Mesothelial cell of epicardium (in vitro differentiated cells): ENCODE data around the gene PDZD4. TPM values are rescaled to one million over a fixed set of nuclear protein-coding genes. Genes with fewer than 3 reads are reported as not detected.

Experiments
- DNase-seq, 2 experiments: peaks; one replicate each; pipeline ENCODE4 v3.0.0; 2021; ENCODE audit warnings: low spot score in 2 of 2; ENCODE audit not compliant: unreplicated experiment in 2 of 2
- H3K27ac Mint-ChIP-seq: 2 replicates; pipeline ENCODE4 v1.8.0; 2021; ENCODE audit warnings: mixed read lengths
- H3K27me3 Mint-ChIP-seq: 2 replicates; pipeline ENCODE4 v1.8.0; 2021; ENCODE audit warnings: low read depth, mixed read lengths
- H3K36me3 Mint-ChIP-seq: 2 replicates; pipeline ENCODE4 v1.8.0; 2021; ENCODE audit warnings: mixed read lengths
- H3K4me1 Mint-ChIP-seq: 2 replicates; pipeline ENCODE4 v1.8.0; 2021; ENCODE audit warnings: mixed read lengths
- H3K4me3 Mint-ChIP-seq: 2 replicates; pipeline ENCODE4 v1.8.0; 2021; ENCODE audit warnings: mild to moderate bottlenecking, moderate library complexity, mixed read lengths
- H3K9me3 Mint-ChIP-seq: 2 replicates; pipeline ENCODE4 v1.8.0; 2021; ENCODE audit warnings: mixed read lengths
- total RNA-seq: library from RNA; stranded (reverse); gene quantifications from 3 replicates; pipeline ENCODE4 v1.2.1, GENCODE V29; 2021
- TF ChIP-seq, protein P1 (sequence below): fragments of 200-600 bp; sonication (generic); IDR thresholded peaks from one replicate; pipeline ENCODE4 v1.5.0; 2021; ENCODE audit warnings: antibody characterized with exemption; ENCODE audit not compliant: unreplicated experiment

Gene PDZD4
- total RNA-seq, 1 donor from 2014 or later = 7.6 TPM

DNA sequence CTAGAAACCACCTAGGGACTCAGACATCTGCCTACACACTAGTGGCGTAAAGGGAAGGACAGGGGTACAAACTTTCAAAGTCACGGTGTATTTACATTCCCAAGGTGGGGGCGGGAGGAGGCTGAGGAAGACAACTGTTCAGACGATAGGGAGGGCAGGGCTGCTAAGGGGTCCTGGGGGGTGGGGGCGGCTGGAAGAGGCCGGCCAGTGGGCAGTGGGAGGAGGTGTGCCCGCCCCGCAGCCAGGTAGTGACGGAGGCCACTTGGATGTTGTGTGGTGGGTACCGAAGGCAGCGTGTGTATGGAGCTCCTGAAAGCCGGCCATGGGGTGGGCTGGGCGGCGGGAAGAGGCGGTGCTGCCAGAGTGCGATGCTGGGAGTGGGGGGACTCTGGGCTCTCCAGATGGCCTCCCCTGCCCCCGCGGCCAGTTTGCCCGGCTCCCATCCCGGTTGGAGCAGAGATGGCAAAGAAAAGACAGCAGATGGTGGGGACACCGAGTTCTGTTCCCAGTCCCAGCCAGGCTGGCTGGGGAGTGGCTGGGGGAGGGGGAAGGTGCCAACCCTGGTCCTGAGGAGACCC is 31.5 kb upstream of the PDZD4 start:
- H3K36me3 Mint-ChIP-seq = no peaks in the 10 kb centered on the region
- H3K27ac Mint-ChIP-seq = no peak overlapping the region
- H3K27me3 Mint-ChIP-seq = peaks cover 18% of the 10 kb centered on the region
- H3K4me3 Mint-ChIP-seq = no peak overlapping the region
- H3K9me3 Mint-ChIP-seq = peaks cover 5% of the 10 kb centered on the region
- TF ChIP-seq, protein P1, sequence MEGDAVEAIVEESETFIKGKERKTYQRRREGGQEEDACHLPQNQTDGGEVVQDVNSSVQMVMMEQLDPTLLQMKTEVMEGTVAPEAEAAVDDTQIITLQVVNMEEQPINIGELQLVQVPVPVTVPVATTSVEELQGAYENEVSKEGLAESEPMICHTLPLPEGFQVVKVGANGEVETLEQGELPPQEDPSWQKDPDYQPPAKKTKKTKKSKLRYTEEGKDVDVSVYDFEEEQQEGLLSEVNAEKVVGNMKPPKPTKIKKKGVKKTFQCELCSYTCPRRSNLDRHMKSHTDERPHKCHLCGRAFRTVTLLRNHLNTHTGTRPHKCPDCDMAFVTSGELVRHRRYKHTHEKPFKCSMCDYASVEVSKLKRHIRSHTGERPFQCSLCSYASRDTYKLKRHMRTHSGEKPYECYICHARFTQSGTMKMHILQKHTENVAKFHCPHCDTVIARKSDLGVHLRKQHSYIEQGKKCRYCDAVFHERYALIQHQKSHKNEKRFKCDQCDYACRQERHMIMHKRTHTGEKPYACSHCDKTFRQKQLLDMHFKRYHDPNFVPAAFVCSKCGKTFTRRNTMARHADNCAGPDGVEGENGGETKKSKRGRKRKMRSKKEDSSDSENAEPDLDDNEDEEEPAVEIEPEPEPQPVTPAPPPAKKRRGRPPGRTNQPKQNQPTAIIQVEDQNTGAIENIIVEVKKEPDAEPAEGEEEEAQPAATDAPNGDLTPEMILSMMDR = no peak
- no peak for DNase-seq
- H3K4me1 Mint-ChIP-seq = peaks cover 6% of the 10 kb centered on the region

DNA sequence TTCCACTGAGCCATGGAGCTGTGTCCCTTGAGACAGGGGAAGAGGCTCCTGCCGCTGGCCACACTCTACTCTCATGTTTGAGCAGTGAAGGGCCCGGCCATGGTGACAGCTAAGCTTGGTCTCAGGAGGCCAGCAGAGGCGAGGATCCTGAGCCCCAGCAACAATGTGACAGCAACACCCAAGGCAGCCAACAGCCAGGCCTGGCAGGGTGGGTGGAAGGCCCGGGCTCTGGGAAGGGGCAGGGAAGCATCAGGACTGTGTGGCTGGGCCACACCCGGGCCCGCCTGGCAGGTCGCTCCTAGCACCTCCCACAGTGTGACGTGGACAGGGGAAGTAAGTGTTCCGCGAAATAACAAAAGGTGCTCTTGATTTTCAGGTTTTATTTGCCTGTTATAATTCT is 30.8 kb upstream of the PDZD4 start:
- TF ChIP-seq, protein P1 = no peak

DNA sequence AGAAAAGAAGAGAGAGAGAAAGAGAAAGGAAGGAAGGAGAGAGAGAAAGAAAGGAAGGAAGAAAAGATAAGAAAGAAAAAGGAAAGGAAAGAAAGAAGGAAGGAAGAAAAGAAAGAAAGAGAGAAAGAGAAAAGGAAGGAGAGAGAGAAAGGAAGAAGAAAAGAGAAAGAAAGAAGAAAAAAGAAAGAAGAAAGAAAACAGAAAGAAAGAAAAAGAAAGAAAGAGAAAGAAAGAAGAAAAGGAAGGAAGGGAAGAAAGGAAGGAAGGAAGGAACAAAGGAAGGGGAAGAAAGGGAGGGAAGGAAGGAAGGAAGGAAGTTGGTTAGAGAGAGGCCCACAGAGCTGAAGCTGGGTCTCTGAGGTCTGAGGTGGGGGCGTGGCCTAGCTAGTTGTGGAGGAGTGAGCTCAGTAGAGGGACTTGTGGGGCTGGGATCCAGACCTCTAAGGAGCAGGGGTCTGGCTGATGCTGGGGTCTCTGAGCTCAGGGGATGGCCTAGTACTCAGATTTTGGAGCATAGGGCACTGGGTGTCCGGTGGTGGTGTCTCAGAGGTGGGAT is 27.1 kb upstream of the PDZD4 start:
- Mint-ChIP-seq H3K27ac (no peak overlapping the region), H3K27me3 (peaks cover 32% of the 10 kb centered on the region), H3K4me3 (no peak overlapping the region), H3K36me3 (no peaks in the 10 kb centered on the region), H3K9me3 (peaks cover 5% of the 10 kb centered on the region), H3K4me1 (no peaks in the 10 kb centered on the region)
- TF ChIP-seq, protein P1 = no peak
- no peak for DNase-seq

More for the DNA sequence above, 30.8 kb upstream of the PDZD4 start:
- Mint-ChIP-seq H3K4me1 (peaks cover 6% of the 10 kb centered on the region), H3K27me3 (peaks cover 24% of the 10 kb centered on the region), H3K9me3 (peaks cover 5% of the 10 kb centered on the region), H3K27ac (no peak overlapping the region), H3K36me3 (no peaks in the 10 kb centered on the region), H3K4me3 (no peak overlapping the region)
- DNase-seq = no peak

DNA sequence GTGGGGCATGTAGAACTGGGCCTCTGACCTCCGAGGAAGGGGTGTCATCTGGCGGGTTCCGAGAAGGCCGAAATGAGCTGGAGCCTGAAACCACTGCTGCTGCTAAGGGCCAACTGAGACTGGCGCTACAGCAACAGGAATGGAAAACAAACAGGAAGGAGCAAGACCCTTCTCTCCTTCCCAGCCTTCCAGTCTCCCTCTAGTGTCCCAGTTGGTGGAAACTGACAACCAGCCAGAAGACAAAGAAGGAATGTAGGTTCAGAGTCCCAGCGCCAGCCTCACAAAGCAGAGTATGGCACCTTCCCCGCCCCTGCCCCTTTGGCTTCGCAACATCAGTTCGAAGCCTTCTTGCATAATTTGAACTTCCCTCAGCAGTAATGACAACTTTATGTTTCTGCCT is 24.4 kb upstream of the PDZD4 start:
- H3K36me3 Mint-ChIP-seq = no peaks in the 10 kb centered on the region
- no peak for DNase-seq
- H3K9me3 Mint-ChIP-seq = peaks cover 9% of the 10 kb centered on the region
- TF ChIP-seq, protein P1 = no peak
- no peaks in the 10 kb centered on the region for H3K4me1 Mint-ChIP-seq
- no peak overlapping the region for H3K4me3 Mint-ChIP-seq
- H3K27me3 Mint-ChIP-seq = peaks cover 33% of the 10 kb centered on the region
- H3K27ac Mint-ChIP-seq = no peak overlapping the region

DNA sequence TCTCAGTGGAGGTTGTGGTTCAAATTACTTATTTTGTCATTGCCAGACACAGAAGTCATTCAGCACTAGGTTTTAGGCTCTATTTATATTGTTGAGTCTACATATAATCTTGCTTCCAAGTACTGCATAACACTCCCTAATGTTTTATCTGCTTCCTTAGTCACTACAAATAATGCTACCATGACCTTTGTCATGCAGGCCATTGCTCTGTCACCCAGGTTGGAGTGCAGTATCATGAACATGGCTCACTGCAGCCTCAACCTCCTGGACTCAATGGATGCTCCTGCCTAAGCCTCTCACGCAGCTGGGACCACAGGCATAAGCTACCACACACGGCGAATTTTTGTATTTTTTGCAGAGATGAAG is 23.5 kb upstream of the PDZD4 start:
- Mint-ChIP-seq H3K27me3 (peaks cover 27% of the 10 kb centered on the region), H3K36me3 (no peaks in the 10 kb centered on the region), H3K4me1 (no peaks in the 10 kb centered on the region), H3K4me3 (no peak overlapping the region), H3K27ac (no peak overlapping the region), H3K9me3 (peaks cover 9% of the 10 kb centered on the region)
- no peak for DNase-seq
- TF ChIP-seq, protein P1 = no peak
